GM19238 (cell line): ENCODE data around the gene ZBTB7B.

Experiments used
- DNase-seq: peaks from one replicate; pipeline ENCODE4 v3.0.0; 2011; ENCODE audit warnings: low spot score; ENCODE audit not compliant: insufficient read length

The ZBTB7B gene

DNA sequence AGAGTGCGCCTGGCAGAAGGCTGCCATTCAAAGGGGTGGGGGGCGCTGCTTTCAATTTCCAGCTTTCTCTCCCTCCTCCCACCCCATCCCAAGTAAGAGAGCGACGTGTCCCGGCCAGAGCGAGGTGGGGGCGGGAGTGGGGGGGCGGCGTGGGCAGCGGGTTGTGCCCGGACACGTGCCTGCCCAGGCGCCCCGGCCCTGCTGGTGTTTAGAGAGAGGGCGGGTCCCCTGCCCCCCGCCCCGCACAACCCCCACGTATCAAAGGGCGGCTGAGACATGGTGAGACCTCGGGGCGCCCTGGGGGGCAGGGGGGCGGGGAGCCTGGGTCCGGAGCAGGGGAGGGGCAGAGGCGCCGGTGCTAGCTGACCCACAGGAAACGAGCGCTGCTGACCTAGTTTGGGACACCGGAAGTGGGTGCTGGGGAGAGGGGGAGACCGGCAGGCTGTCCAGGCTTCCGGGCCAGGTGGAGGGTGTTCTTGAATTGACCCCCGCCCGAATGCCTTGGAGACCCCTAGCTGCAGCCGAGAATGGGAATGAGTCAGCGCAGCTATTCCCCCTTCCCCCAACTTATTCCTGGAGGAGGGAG lies 1.3 kb downstream of the ZBTB7B start:
- DNase-seq = no peak

DNA sequence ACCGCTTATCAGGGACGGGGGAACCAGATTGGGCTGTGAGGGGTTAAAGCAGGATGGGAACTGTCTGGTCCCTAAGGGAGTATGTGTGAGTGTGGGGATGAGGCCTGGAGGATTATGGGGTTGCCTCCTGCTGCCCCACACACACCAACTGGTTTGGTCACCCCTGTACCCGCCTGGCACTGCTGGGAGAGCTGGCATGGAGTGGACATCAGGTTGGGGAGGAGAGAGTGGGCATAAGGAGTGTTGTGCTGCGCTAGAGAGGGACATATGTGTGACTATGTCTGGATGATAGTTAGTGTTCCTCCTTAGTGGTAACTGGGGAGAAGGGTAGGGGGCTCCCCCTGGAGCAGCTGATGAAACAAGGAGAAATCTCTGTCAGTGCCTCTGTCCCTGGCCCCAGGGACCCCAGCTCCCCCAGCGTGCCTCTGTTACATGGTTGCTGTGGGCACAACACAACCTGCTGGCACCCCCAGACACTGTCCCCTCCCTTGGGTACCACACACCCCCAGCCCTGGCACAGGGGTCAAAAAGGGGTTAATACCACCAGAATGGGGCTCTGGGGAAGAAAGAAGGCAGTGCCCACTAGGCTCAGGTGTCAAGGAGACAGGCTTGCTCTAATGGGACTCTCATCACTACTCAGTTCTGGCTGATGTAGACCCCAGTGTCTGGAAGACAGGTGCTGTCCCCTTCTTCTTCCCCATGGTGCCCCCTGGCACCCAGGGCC lies 1.9 kb downstream of the ZBTB7B start:
- DNase-seq = no peak

DNA sequence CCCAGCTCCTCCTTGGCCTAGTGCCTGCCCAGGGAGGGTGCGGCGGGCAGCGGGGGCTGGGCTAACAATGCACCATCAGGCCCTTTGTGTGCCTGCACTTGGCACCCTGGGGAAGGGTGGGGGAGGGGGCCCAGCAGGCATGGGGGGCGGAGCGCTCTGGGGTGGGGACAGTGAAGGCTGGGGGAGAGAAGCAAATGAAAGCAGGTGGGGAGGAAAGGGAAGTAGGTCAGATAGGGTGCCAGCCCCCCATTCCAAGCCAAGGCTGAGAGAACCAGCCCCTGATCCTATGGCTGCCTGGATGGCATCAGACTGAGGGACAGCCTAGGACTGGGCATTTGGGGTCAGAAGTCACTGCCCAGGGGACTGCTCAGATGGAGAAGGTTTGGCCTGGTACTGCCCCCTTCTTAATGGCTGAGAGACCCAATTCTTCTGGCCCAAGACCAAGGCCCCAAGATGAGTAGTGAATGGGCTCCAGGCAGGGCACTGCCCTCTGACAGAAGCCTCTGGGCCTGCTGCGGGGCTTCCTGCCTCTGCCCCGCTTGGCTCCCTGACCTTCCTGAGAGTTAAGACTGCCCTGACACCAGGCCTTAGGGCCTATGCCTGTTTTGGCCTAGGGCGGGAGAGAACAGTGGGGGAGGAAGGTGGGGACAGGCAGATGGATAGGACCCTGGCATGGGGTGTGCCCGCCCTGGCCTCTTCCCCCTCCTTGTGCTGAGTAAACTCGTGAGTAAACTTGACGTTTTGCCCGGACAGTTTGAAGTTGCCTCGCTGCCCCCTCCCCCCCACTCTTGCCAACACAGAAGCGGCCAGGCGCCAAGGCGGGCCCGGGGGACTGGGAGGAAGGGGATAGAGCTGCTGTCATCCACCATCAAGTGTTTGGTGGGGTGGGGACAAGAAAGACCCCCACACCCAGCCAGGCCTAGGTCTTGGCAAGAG lies 2.7 kb downstream of the ZBTB7B start:
- DNase-seq = no peak

DNA sequence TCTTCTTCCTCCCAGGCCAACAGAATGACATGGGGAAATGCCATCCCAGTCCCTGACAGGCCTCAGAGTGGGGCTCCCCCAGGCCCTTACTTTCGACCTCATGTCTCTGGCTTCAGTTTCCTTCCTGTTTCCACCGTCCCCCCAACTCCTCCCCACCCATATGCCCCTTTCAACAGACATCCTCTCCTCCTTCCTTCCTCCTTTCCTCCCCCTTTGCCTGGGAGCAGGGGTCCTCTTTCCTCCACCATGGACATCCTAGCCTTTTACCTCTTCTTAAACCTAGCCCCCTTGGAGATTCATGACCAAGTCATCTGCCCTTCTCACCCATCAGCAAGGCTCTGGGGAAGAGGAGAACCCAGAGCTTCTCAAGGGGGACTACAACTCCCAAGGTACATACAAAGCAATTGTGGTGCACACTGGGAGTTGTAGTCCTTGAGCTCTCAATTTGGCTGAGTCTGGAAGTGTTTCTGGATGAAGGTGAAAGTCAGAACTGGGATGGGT lies 4.0 kb downstream of the ZBTB7B start:
- no peak for DNase-seq

DNA sequence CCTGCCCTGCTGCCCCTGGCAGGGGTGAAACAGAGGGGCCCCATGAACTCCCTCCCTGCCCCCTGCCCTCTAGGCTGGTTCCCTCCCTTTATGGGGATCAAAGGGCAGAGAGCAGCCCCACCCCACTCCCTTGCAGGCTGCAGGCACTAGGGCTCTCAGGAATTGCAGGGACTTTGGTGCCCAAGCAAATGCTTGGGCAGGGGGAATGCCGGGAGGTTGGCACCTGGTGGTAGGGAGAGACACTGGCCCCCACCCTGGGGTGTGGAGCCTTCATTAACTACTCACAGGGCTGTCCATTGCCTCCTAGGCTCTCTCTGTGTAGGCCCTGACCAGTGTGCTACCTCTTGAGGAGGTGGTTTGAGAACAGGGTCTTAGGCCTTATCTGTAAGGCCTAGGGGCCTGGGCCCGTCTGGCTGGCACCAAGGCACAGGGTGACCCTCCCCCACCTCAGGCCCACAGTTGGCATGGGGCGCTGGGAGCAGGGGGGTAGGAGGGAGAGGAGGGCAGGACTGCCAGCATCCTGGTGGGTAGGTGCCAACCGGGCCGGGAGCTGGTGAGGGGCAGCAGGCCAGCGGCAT lies 4.7 kb downstream of the ZBTB7B start:
- no peak for DNase-seq

DNA sequence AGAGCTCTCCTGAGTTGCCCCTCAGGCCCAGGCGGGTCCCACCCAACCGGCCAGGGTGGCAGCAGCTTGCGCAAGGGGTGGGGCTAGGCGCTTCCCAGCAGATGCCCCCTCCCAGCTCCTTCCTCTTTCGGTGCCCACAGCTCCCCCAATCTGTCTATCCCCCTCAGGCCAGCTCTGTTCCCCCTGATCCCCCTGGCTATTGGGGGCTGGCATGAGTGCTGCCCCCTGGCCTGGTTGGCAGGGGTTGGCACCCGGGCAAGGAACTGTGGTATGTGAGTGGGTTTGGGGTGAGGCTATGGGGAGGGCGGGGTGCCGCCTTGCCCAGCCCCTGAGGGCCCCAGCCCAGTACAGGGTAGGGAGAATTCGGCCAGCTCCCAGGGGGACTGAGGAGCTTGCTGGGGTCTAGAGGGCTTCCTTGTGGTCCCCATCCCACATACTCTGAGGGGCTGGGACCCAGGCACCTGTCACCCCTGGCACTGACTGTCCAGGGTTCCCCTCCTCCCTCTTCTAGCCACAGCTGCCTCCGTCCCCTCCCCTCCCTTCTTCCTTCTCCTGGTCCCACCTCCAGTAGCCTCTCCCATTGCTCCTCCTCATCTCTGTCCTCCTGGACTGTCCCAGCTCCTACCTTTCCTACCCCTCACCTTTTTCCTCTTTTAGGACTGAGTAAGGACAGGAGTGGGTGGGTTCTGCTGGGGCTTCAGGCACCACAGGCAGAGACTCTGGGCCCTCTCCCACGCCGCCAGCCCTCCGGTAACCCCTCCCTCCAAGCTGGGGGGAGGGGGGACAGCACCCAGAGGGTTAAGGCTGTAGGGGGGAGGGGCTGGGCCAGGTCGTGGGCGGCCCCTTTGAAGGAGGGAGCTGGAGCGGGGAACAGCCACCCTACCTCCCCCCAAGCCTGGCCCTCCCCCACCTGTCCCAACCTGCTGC lies 5.7 kb downstream of the ZBTB7B start:
- DNase-seq = no peak

DNA sequence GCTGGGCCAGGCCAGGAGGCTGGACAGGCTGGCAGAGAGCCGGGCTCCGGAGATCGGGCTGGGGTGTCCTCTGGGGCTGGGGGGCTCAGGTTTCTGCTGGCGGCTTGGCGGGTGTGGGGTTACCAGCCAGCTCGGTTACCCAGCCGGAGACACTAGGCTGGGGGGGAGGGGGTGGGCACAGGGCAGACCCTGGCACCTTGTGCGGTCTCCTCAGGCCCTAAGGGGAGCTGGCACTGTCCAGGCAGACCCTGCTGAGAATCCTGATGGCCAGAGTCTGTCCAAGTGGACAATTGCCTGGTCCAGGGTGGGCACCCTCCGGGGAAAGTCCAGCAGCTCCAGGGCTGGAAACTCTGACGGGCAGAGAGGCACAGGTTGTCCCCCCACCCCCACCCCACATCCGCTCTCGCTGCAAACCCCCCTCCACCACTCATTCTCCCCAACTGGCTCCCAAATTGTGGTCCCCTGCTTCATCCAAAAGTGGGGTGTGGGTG lies 6.7 kb downstream of the ZBTB7B start:
- DNase-seq = no peak

DNA sequence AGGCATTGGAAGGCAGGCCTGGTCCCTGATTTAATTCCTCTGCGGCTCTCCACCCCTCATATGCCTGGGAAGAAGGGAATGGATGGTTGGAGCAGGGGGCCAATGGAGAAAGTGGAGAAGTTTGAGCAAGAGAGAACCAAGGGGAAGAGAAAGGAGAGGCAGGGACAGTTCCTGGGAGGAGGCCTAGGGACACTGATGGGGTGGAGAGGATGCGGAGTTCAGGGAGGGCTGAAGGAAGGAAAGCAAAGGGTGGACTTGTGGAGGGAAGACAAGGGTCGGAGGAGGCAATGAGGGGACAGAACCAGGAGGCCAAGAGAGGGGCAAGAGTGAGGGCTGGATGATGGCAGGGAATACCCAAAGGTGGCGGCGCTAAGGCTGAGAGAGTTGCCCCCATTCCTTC lies 7.1 kb downstream of the ZBTB7B start:
- no peak for DNase-seq

DNA sequence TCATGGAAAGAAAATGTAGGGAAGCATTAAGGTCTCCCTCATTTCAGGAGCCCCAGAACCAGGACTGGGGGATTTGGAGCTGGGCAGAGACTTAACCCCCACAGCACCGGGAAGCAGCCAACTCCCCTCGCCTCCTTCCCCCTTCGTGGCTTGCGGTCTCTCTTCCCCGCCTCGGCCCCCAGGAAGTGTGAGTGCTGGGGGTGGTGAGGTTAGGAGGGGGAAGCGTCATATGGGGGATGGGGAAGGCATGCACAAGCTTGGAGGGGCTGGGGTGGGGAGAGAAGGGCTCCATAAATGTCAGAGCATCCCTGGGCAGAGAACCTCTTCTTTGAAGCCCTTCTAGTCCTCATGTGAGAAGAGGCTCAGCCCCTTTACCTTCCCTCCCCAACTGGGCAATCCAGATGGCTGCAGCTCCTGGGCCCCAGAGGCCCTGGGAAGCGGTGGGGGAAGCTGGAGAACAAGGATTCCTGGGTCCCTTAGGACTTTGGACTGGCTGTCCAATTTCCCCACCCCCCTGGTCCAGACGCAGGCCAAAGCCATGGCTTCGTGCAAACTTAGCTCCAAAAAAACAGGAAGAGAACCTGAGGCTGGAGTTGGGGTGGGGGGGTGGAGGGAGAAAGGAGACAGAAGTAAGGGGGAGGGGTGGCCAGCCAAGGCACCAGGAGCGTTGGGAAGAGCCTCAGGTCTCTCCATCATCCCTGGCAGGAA lies 7.8 kb downstream of the ZBTB7B start:
- no peak for DNase-seq

DNA sequence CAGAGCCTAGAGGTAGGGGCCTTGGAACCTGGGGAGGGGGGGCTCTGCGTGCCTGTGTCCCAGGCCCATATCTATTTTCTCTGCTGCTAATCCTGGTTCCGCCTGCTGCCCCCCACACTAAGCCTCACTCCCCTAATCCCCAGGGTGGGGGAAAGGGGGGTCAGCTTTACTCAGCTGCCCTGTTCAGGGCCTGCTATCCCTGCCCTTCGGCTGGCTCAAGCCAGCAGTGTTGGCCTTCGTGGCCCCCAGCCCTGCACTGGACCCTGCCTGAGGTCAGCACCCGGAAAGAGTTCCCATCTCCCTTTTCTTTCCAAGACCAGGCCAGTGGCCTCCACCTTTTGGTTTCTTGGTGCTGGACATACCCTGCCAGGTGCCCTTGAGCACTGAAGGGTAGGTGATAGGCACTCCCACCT lies 8.4 kb downstream of the ZBTB7B start:
- no peak for DNase-seq

DNA sequence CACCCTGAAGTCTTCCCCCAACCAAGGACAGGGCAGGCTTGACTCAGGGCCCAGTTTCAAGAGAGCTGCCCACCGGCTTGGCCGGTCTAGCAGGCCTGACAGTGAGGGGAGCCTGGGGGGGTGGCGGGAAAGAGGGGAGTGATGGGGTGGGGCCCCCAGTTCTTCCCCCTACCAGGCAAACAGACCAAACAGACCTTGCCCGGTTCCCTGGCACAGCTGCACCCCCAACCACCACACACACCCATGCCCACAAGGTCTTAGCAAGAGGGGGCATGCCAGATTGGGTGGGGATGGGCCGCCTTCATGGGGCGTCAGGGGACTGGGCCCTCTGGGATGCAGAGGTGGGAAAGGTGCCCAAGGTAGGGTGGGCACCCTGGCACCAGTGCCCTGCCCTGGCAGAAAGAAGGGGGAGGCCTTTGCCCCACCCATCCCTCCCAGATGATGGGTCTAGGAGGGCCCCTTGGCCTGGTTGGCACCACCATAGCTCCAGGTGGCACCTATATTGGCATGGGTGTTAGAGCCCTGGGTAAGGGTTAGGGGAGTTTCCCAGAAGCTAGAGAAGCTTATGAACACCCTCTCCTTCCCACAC lies 8.9 kb downstream of the ZBTB7B start:
- no peak for DNase-seq

DNA sequence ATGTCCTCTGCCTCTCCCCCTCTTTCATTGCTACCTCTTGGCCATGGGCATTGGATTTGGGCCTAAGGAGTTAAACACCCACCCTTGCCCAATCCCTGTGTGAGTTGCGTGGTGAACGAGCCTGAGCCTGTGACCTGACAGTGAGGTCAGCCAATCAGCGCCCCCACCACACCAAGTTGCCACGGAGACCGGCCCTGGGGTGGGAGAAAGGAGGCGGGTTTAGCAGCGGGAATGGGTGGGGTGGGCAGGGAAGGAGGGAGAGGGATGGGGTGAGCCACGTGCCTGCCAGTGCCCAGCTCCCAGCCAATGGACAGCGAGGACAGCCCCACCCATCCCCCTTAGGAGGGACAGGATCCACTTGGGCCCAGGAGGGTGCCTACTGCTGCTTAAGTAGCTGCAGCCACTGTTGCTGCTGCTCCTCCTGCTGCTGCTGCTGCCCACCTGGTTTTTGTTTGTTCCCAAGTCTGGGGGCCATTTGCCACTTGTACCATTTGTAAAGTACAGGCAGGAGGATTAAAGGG lies 9.5 kb downstream of the ZBTB7B start:
- no peak for DNase-seq

DNA sequence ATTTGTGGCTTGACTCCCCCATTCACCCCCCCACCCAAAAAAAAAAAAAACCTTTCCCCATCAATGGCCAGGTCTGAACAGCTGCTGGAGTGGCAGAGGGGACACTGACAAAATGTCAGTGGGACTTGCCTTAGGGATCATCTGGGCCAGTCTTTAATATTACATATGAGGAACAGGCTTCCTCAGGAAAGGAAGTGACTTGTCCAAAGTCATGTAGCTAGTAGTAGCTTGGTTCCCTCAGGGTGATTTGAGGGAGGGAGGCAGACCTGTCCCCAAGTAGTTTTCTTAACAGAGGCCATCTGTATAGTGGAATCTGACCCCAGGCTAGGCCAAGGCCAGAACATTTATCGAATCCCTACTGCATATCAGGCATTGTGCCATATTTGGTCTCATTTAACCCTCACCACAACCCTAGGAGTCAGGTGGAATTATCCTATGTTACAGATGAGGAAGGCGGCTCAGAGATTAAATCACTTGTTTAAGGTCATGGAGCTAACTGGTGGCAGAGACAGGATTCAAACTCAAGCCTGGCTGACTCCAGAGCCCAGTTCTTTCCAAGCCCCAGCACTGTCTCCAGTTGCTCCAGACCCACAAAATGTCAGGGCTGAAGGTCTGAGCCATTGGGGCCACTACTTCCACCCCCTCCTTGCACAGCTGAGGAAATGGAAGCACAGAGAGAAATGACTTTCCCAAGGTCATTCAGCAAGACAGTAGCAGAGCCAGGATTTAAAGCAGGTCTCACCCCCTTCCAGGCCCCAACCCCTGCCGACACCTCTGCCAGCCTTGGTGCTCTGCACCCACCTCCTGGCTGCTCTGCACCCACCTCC lies 10.4 kb downstream of the ZBTB7B start:
- DNase-seq = no peak

DNA sequence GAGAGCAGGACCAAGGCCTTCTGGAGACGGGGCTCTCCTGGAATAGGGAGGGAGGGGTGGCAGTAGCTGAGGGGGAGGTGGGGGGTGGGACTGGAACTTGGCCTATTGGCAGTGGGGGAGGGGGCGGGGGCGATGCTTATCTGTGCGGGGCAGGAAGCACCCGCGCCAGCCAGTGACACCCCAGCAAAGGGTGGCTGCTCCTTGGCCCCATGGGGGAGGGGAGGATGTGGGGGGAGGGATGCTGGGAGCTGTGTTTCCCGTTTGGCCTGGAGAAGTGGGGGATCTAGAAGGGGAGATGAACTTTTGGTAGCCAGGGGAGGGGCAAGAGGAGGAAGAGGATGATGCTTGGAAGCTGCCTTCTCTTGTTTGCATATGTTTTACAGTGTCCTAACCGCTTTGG lies 11.0 kb downstream of the ZBTB7B start:
- no peak for DNase-seq

DNA sequence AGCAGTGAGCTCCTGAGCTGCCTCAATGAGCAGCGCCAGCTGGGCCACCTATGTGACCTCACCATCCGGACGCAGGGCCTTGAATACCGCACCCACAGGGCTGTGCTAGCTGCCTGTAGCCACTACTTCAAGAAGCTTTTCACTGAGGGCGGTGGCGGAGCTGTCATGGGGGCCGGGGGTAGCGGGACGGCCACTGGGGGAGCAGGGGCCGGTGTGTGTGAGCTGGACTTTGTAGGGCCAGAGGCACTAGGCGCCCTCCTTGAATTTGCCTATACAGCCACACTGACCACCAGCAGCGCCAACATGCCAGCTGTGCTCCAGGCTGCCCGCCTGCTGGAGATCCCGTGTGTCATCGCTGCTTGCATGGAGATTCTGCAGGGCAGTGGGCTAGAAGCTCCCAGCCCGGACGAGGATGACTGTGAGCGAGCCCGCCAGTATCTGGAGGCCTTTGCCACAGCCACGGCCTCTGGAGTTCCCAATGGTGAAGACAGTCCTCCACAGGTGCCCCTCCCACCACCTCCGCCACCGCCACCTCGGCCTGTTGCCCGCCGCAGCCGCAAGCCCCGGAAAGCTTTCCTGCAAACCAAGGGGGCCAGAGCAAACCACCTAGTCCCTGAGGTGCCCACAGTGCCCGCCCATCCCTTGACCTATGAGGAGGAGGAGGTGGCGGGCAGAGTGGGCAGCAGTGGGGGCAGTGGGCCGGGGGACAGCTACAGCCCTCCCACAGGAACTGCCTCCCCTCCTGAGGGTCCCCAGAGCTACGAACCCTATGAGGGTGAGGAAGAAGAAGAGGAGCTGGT lies 12.3 kb downstream of the ZBTB7B start:
- DNase-seq = no peak

DNA sequence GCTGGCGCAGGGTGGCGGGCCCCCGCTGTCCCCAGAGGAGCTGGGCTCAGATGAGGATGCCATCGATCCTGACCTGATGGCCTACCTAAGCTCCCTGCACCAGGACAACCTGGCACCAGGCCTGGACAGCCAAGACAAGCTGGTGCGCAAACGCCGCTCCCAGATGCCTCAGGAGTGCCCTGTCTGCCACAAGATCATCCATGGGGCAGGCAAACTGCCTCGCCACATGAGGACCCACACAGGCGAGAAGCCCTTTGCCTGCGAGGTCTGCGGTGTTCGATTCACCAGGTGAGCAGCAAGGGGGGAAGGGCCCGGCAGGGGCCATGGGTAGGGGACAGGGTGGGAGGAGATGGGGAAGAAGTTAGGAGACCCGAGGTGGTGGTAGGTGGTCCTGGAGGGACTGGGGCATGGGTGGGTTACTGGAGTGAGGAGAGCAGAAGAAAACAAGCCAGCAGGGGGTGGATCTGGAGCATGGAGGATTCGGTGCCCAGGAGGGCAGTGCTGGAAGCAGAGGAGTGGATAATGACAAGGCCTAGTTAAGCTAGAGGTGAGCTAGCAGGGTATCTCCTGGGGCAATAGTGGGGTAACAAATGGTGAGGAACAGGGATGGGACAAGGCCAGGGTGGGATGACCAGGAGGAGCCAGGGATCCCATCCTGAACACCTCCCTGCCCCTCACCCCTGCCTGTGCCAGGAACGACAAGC lies 13.1 kb downstream of the ZBTB7B start:
- no peak for DNase-seq
